ENCODE results near the gene NEB. TPM values are rescaled to one million over a fixed set of nuclear protein-coding genes. Genes with fewer than 3 reads are reported as not detected.

Gene NEB
- polyA plus RNA-seq, 3 donors, result 2.7 TPM; not detected in 2

- intact Hi-C loops (cut with micrococcal nuclease), result no loop called here
Observed at GRCh38 chr2:151661625-151662024, 72.7 kb downstream of the NEB start.

GRCh38 chr2:151658081-151658480 is 76.2 kb downstream of the NEB start:
- no peak overlapping the region for H3K4me2 ChIP-seq (replicated peaks; ENCODE audit: extremely low read depth, low read length, poor library complexity, severe bottlenecking)
- no peaks in the 10 kb centered on the region for H3K27me3 ChIP-seq (ENCODE audit: control insufficient read depth in 2 of 2, insufficient read depth in 2 of 2, low read length in 2 of 2)
- H3K36me3 ChIP-seq (replicated peaks in 1 of 2; ENCODE audit: control insufficient read depth in 1 of 2, insufficient read depth in 2 of 2, low read length in 2 of 2), result no peaks in the 10 kb centered on the region
- no peak overlapping the region for H3K27ac ChIP-seq (ENCODE audit: low read depth in 1 of 2, low read length in 2 of 2)
- Mint-ChIP-seq H3K4me1 (peaks cover 3% of the 10 kb centered on the region), H3K9me3 (no peaks in the 10 kb centered on the region), H3K27me3 (ENCODE audit: low read depth in 3 of 3) (no peaks in the 10 kb centered on the region), H3K36me3 (no peaks in the 10 kb centered on the region), H3K27ac (no peak overlapping the region), H3K4me3 (no peak overlapping the region)
- intact Hi-C loops (cut with micrococcal nuclease), result no loop called here
- H3K9ac ChIP-seq (ENCODE audit: insufficient read depth, low read length, poor library complexity, severe bottlenecking), result no peak overlapping the region
- H3K4me3 ChIP-seq (replicated peaks in 1 of 3; ENCODE audit: low read depth in 2 of 3, low read length in 3 of 3), result no peak overlapping the region
- TF ChIP-seq, protein P1, sequence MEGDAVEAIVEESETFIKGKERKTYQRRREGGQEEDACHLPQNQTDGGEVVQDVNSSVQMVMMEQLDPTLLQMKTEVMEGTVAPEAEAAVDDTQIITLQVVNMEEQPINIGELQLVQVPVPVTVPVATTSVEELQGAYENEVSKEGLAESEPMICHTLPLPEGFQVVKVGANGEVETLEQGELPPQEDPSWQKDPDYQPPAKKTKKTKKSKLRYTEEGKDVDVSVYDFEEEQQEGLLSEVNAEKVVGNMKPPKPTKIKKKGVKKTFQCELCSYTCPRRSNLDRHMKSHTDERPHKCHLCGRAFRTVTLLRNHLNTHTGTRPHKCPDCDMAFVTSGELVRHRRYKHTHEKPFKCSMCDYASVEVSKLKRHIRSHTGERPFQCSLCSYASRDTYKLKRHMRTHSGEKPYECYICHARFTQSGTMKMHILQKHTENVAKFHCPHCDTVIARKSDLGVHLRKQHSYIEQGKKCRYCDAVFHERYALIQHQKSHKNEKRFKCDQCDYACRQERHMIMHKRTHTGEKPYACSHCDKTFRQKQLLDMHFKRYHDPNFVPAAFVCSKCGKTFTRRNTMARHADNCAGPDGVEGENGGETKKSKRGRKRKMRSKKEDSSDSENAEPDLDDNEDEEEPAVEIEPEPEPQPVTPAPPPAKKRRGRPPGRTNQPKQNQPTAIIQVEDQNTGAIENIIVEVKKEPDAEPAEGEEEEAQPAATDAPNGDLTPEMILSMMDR (IDR thresholded peaks at IDR 0.05), result no peak
- no CpG with 5 or more reads among the region's 2 CpGs for WGBS (ENCODE audit: insufficient coverage)
- H3K9me3 ChIP-seq (replicated peaks in 1 of 2; ENCODE audit: control insufficient read depth in 1 of 2, insufficient read depth in 1 of 2, low read length in 2 of 2), result no peaks in the 10 kb centered on the region
- H3K79me2 ChIP-seq (ENCODE audit: insufficient read depth, low read length), result no peaks in the 10 kb centered on the region
- H2AFZ ChIP-seq (ENCODE audit: insufficient read depth, low read depth, low read length, poor library complexity, severe bottlenecking), result no peak overlapping the region
- H4K20me1 ChIP-seq (ENCODE audit: insufficient read depth, low read length), result no peaks in the 10 kb centered on the region
- DNase-seq, result no peak
- no peaks in the 10 kb centered on the region for H3K4me1 ChIP-seq (ENCODE audit: control insufficient read depth in 1 of 2, insufficient read depth in 2 of 2, low read length in 2 of 2)

More at GRCh38 chr2:151661625-151662024, 72.7 kb downstream of the NEB start:
- no peak overlapping the region for H2AFZ ChIP-seq (ENCODE audit: insufficient read depth, low read depth, low read length, poor library complexity, severe bottlenecking)
- no peaks in the 10 kb centered on the region for H3K36me3 ChIP-seq (replicated peaks in 1 of 2; ENCODE audit: control insufficient read depth in 1 of 2, insufficient read depth in 2 of 2, low read length in 2 of 2)
- Mint-ChIP-seq H3K4me3 (no peak overlapping the region), H3K27me3 (ENCODE audit: low read depth in 3 of 3) (no peaks in the 10 kb centered on the region), H3K9me3 (no peaks in the 10 kb centered on the region), H3K4me1 (no peaks in the 10 kb centered on the region), H3K27ac (no peak overlapping the region), H3K36me3 (no peaks in the 10 kb centered on the region)
- no peak overlapping the region for H3K4me3 ChIP-seq (replicated peaks in 1 of 3; ENCODE audit: low read depth in 2 of 3, low read length in 3 of 3)
- H3K4me2 ChIP-seq (replicated peaks; ENCODE audit: extremely low read depth, low read length, poor library complexity, severe bottlenecking), result no peak overlapping the region
- H3K4me1 ChIP-seq (ENCODE audit: control insufficient read depth in 1 of 2, insufficient read depth in 2 of 2, low read length in 2 of 2), result no peaks in the 10 kb centered on the region
- DNase-seq, result no peak
- no peaks in the 10 kb centered on the region for H3K9me3 ChIP-seq (replicated peaks in 1 of 2; ENCODE audit: control insufficient read depth in 1 of 2, insufficient read depth in 1 of 2, low read length in 2 of 2)
- H3K27me3 ChIP-seq (ENCODE audit: control insufficient read depth in 2 of 2, insufficient read depth in 2 of 2, low read length in 2 of 2), result no peaks in the 10 kb centered on the region
- no CpG with 5 or more reads among the region's 2 CpGs for WGBS (ENCODE audit: insufficient coverage)
- TF ChIP-seq, protein P1 (IDR thresholded peaks at IDR 0.05), result no peak
- no peak overlapping the region for H3K27ac ChIP-seq (ENCODE audit: low read depth in 1 of 2, low read length in 2 of 2)
- no peak overlapping the region for H3K9ac ChIP-seq (ENCODE audit: insufficient read depth, low read length, poor library complexity, severe bottlenecking)
- H4K20me1 ChIP-seq (ENCODE audit: insufficient read depth, low read length), result no peaks in the 10 kb centered on the region
- H3K79me2 ChIP-seq (ENCODE audit: insufficient read depth, low read length), result no peaks in the 10 kb centered on the region
